Upper lobe of left lung (tissue), 6 donors: Measurements from ENCODE around the gene PPP1R13B. TPM values are rescaled to one million over a fixed set of nuclear protein-coding genes. Genes with fewer than 3 reads are reported as not detected.

Source experiments
- ATAC-seq, 2 donors: fragments of 200-7000 bp; cut with Tn5 transposase; one replicate each; pipeline ENCODE4 v1.9.1; 2022; ENCODE audit warnings: mild to moderate bottlenecking in 2 of 2, moderate library complexity in 2 of 2; ENCODE audit not compliant: low FRiP score in 2 of 2
- DNase-seq, 2 donors: peaks; one replicate each; pipeline ENCODE4 v3.0.0-alpha.2; 2019 to 2020
- H3K27ac ChIP-seq, 4 donors: fragments of 200-600 bp; sonication (generic); one replicate each; pipeline ENCODE4 v1.5.1; 2016 to 2019
- H3K27me3 ChIP-seq, 4 donors: fragments of 200-600 bp; sonication (generic); one replicate each; pipeline ENCODE4 v1.5.1; 2017 to 2019
- H3K36me3 ChIP-seq, 4 donors: fragments of 200-600 bp; sonication (generic); one replicate each; pipeline ENCODE4 v1.5.1; 2016 to 2019
- H3K4me1 ChIP-seq, 4 donors: fragments of 200-600 bp; sonication (generic); one replicate each; pipeline ENCODE4 v1.5.1; 2018 to 2019
- H3K4me3 ChIP-seq, 4 donors: fragments of 200-600 bp; sonication (generic); one replicate each; pipeline ENCODE4 v1.5.1; 2017 to 2019; ENCODE audit warnings: mild to moderate bottlenecking in 2 of 4, moderate library complexity in 1 of 4
- H3K9me3 ChIP-seq, 4 donors: fragments of 200-600 bp; sonication (generic); one replicate each; pipeline ENCODE4 v1.5.1; 2018 to 2019
- CTCF ChIP-seq, 6 experiments: fragments of 450-650 bp in 4 of 6; fragments of 200-600 bp in 2 of 6; sonication (generic) in 2 of 6; IDR thresholded peaks; one replicate each; pipeline ENCODE4 v1.5.1; 2016 to 2019; ENCODE audit warnings: antibody characterized with exemption in 6 of 6
- EP300 ChIP-seq, 4 donors: sonication (generic); formaldehyde crosslinking; IDR thresholded peaks; one replicate each; pipeline ENCODE4 v1.5.1; 2017; ENCODE audit warnings: antibody characterized with exemption in 4 of 4, control low read depth in 2 of 4
- POLR2A ChIP-seq, 4 donors: fragments of 450-650 bp; IDR thresholded peaks; one replicate each; pipeline ENCODE4 v1.5.1; 2016 to 2017; ENCODE audit warnings: antibody characterized with exemption in 4 of 4, mild to moderate bottlenecking in 2 of 4
- POLR2AphosphoS5 ChIP-seq, 2 donors: sonication (generic); formaldehyde crosslinking; IDR thresholded peaks; one replicate each; pipeline ENCODE4 v1.5.1; 2017; ENCODE audit warnings: antibody characterized with exemption in 2 of 2
- WGBS, 2 donors: methylation state at CpG; one replicate each; pipeline ENCODE4 v1.1.5; 2017 to 2018; 5-methylcytosine and 5-hydroxymethylcytosine counted together
- total RNA-seq, 6 donors: library from RNA; depleted of rRNA in 4 of 6; stranded (reverse); fragments of >200 nt in 4 of 6; gene quantifications; one replicate each; pipeline versions ENCODE4 v1.1.0 to v1.2.1, GENCODE V29; 2016 to 2021
- donor health status: DM: no; HTN: no; CAD: no; lungs with moderate emphysema.
- donor health status: DM: no; HTN: yes; CAD: no; lungs with severe emphysema.

The PPP1R13B gene
- total RNA-seq, 6 donors from 2014 or later, result 37.0 to 117 (median 71.1) TPM

GRCh38 chr14:103696466-103697071 is 150.8 kb downstream of the PPP1R13B start:
- Histone ChIP-seq H3K36me3 (peaks cover 5 to 84% (median 63%) of the 10 kb centered on the region in 4 donors), H3K4me1 (peaks cover 16 to 54% (median 42%) of the 10 kb centered on the region in 4 donors), H3K27me3 (no peaks in the 10 kb centered on the region), H3K4me3 (no peak overlapping the region), H3K9me3 (no peaks in the 10 kb centered on the region), H3K27ac (peak overlapping the region in 2 of 4 donors; percentile 58 to 66)
- WGBS, 2 donors, result 43 to 63% methylated on average over 9 to 17 of the region's 17 CpGs
- DNase-seq, result peak in 1 of 2 donors; percentile 89
- no peak for TF ChIP-seq EP300 (IDR thresholded peaks at IDR 0.05)
- no peak for TF ChIP-seq CTCF (IDR thresholded peaks at IDR 0.05)
- TF ChIP-seq POLR2A (IDR thresholded peaks at IDR 0.05), result no peak
- TF ChIP-seq POLR2AphosphoS5 (IDR thresholded peaks at IDR 0.05), result no peak
- peak in 1 of 2 donors; percentile 59 for ATAC-seq

DNA sequence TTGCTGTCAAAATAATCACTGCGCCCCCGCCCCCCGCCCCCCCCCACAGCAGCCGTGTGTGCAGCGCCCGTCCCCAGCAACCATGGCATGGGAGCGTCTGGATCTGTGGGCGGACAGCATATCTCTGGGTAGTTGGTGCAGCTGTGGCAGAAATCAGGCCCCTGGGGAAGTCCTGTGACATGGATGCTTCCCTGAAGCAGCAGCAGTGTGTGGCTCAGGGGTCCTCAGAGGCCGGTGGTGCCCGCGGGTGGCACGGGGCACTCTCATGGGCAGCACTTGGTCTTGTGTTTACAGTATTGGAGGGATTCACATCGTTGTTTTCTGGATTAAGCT is 151.3 kb downstream of the PPP1R13B start:
- Histone ChIP-seq H3K27ac (peak overlapping the region in 2 of 4 donors; percentile 58 to 66), H3K4me1 (peaks cover 16 to 54% (median 42%) of the 10 kb centered on the region in 4 donors), H3K27me3 (no peaks in the 10 kb centered on the region), H3K36me3 (peaks cover 5 to 79% (median 60%) of the 10 kb centered on the region in 4 donors), H3K4me3 (no peak overlapping the region), H3K9me3 (no peaks in the 10 kb centered on the region)
- ATAC-seq, result no peak
- TF ChIP-seq POLR2AphosphoS5 (IDR thresholded peaks at IDR 0.05), result no peak
- TF ChIP-seq CTCF (IDR thresholded peaks at IDR 0.05), result no peak
- TF ChIP-seq EP300 (IDR thresholded peaks at IDR 0.05), result no peak
- no peak for DNase-seq
- 33 to 65% methylated on average over 1 to 13 of the region's 13 CpGs for WGBS, 2 donors

DNA sequence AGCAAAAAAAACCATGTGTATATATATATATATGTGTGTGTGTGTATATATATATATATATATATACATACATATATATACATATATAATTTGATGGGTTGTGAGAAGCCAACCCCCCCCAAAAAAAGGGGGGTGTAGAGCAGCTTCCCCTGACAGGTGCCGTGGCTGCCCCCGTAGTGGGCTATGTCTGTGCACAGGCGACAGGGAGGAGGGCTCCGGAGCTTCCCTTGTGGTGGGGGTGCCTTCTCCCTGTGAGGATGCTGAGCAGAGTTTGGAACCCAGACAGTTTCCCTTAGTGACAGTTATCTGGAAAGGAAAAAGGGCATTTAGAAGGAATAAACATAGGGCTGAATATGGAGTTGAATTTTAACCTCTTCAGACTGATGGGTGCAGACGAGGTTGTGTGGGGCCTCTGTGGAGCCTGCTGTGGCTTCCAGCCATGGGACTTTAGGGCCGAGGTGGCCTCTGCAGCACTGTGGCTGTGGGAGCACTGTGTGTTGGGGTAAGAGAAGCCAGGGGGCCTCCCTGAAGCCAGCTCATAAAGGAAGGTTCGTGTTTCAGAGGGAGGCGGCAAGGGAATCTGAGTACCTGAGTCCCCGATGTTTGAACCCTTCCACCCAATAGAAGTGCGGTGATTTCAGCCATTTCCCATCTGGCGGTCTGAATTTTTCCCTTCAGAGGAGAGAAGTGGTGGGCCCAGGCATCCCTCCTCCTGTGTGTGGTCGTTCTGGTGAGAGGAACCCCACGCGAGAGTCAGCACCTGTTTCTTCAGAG is 151.9 kb downstream of the PPP1R13B start:
- Histone ChIP-seq H3K27ac (peak overlapping the region in 1 of 4 donors; percentile 42), H3K36me3 (peaks cover 5 to 74% (median 56%) of the 10 kb centered on the region in 4 donors), H3K27me3 (no peaks in the 10 kb centered on the region), H3K9me3 (no peaks in the 10 kb centered on the region), H3K4me1 (peaks cover 16 to 54% (median 42%) of the 10 kb centered on the region in 4 donors), H3K4me3 (no peak overlapping the region)
- DNase-seq (no peak), ATAC-seq (no peak)
- TF ChIP-seq EP300 (IDR thresholded peaks at IDR 0.05) (no peak), POLR2AphosphoS5 (IDR thresholded peaks at IDR 0.05) (no peak), POLR2A (IDR thresholded peaks at IDR 0.05) (no peak), CTCF (IDR thresholded peaks at IDR 0.05) (no peak)
- 58 to 62% methylated on average over 12 to 14 of the region's 14 CpGs for WGBS, 2 donors

DNA sequence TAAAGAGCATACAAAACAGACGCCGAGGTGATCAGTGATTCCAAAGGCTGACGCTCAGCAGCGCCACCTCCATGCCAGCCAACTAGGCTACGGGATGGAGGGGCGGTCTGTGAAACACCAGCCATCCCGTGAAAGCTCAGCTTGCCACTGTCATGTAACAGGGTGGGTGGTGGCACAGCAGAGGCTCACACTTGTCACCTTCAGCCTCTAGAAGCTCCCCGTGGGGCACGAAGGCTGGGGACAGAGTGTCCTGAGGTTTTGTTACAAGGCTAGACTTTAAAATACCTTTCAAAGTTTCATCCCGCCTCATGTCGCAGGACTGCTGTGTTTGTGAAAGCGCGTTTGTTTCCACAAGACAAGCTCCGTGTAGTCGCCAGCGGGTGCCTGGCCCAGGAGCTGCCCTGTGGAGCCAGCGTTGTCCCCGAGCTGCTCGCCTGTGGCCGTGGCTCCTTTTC is 152.8 kb downstream of the PPP1R13B start:
- no peaks in the 10 kb centered on the region for H3K27me3 ChIP-seq
- H3K4me1 ChIP-seq, result peaks cover 18 to 62% (median 42%) of the 10 kb centered on the region in 4 donors
- WGBS, 2 donors, result 89 to 90% methylated on average over 19 to 20 of the region's 20 CpGs
- H3K36me3 ChIP-seq, result peaks cover 5 to 74% (median 49%) of the 10 kb centered on the region in 4 donors
- ATAC-seq (no peak), DNase-seq (no peak)
- no peak for TF ChIP-seq POLR2A (IDR thresholded peaks at IDR 0.05)
- TF ChIP-seq EP300 (IDR thresholded peaks at IDR 0.05), result no peak
- no peak for TF ChIP-seq CTCF (IDR thresholded peaks at IDR 0.05)
- TF ChIP-seq POLR2AphosphoS5 (IDR thresholded peaks at IDR 0.05), result no peak
- no peak overlapping the region for H3K4me3 ChIP-seq
- no peaks in the 10 kb centered on the region for H3K9me3 ChIP-seq
- no peak overlapping the region for H3K27ac ChIP-seq
